HG02678 (cell line): ENCODE data around the gene PFKFB4.
A peak's percentile ranks its signal among the peaks of the same experiment; 100 is the strongest.
"Not testable (repeated sequence)": the region's sequence is repeated elsewhere in the genome, so short reads cannot be mapped to it uniquely, and the experiment has no call there.

Source experiments
- ATAC-seq: cut with Tn5 transposase; IDR thresholded peaks from one replicate; pipeline ENCODE4 v1.9.1; 2021; ENCODE audit warnings: mild to moderate bottlenecking, moderate library complexity; ENCODE audit not compliant: unreplicated experiment

Gene PFKFB4

GRCh38 chr3:48561045-48561736 lies 4.6 kb upstream of the PFKFB4 start:
- ATAC-seq = no peak

GRCh38 chr3:48560648-48561018 lies 4.0 kb upstream of the PFKFB4 start:
- ATAC-seq = no peak

GRCh38 chr3:48558493-48559134 lies 2.0 kb upstream of the PFKFB4 start:
- no peak for ATAC-seq

GRCh38 chr3:48555949-48556795 lies 431 bp downstream of the PFKFB4 start:
- no peak for ATAC-seq

- ATAC-seq = no peak
These were observed 1.2 kb downstream of the PFKFB4 start for GRCh38 chr3:48555231-48555948.

GRCh38 chr3:48553886-48554845 lies 2.4 kb downstream of the PFKFB4 start:
- no peak for ATAC-seq

GRCh38 chr3:48553361-48553760 lies 3.2 kb downstream of the PFKFB4 start:
- ATAC-seq = no peak

- no peak for ATAC-seq
These were observed 4.3 kb downstream of the PFKFB4 start for GRCh38 chr3:48552111-48552951.

GRCh38 chr3:48551651-48552050 lies 5.0 kb downstream of the PFKFB4 start:
- ATAC-seq = not testable (repeated sequence)

GRCh38 chr3:48548729-48549705 lies 7.6 kb downstream of the PFKFB4 start:
- peak; percentile 69 for ATAC-seq

- no peak for ATAC-seq
These were observed 8.5 kb downstream of the PFKFB4 start for GRCh38 chr3:48548126-48548525.

GRCh38 chr3:48546203-48546829 lies 10.3 kb downstream of the PFKFB4 start:
- ATAC-seq = no peak

GRCh38 chr3:48544141-48544540 lies 12.5 kb downstream of the PFKFB4 start:
- no peak for ATAC-seq

GRCh38 chr3:48543271-48543866 lies 13.2 kb downstream of the PFKFB4 start:
- no peak for ATAC-seq

GRCh38 chr3:48538451-48538850 lies 18.2 kb downstream of the PFKFB4 start:
- no peak for ATAC-seq

- no peak for ATAC-seq
These were observed 19.8 kb downstream of the PFKFB4 start for GRCh38 chr3:48536785-48537184.

- ATAC-seq = no peak
These were observed 20.5 kb downstream of the PFKFB4 start for GRCh38 chr3:48536116-48536515.
